ENCODE data around the gene ACVR1.
A peak's percentile ranks its signal among the peaks of the same experiment; 100 is the strongest.
"Not testable (repeated sequence)": the region's sequence is repeated elsewhere in the genome, so short reads cannot be mapped to it uniquely, and the experiment has no call there.

ACVR1 gene

GRCh38 chr2:157789256-157789655 is 86.9 kb downstream of the ACVR1 start:
- no peak for DNase-seq (ENCODE audit: low spot score)

GRCh38 chr2:157788201-157788600 is 87.9 kb downstream of the ACVR1 start:
- no peak for DNase-seq (ENCODE audit: low spot score)

GRCh38 chr2:157787364-157787938 is 88.7 kb downstream of the ACVR1 start:
- DNase-seq (ENCODE audit: low spot score) = no peak

- DNase-seq (ENCODE audit: low spot score) = no peak
Measured at GRCh38 chr2:157786663-157787363, 89.3 kb downstream of the ACVR1 start.

- DNase-seq (ENCODE audit: low spot score) = no peak
Measured at GRCh38 chr2:157785866-157786662, 90.1 kb downstream of the ACVR1 start.

GRCh38 chr2:157785200-157785599 is 90.9 kb downstream of the ACVR1 start:
- no peak for DNase-seq (ENCODE audit: low spot score)

GRCh38 chr2:157784823-157785175 is 91.3 kb downstream of the ACVR1 start:
- no peak for DNase-seq (ENCODE audit: low spot score)

GRCh38 chr2:157784169-157784822 is 91.8 kb downstream of the ACVR1 start:
- peak; percentile 12 for DNase-seq (ENCODE audit: low spot score)

- no peak for DNase-seq (ENCODE audit: low spot score)
Measured at GRCh38 chr2:157783245-157783644, 92.9 kb downstream of the ACVR1 start.

GRCh38 chr2:157782057-157782845 is 93.9 kb downstream of the ACVR1 start:
- DNase-seq (ENCODE audit: low spot score) = no peak

GRCh38 chr2:157780211-157780610 is 95.9 kb downstream of the ACVR1 start:
- DNase-seq (ENCODE audit: low spot score) = no peak

- no peak for DNase-seq (ENCODE audit: low spot score)
Measured at GRCh38 chr2:157779794-157780193, 96.3 kb downstream of the ACVR1 start.

- peak; percentile 45 for DNase-seq (ENCODE audit: low spot score)
Measured at GRCh38 chr2:157777427-157777826, 98.7 kb downstream of the ACVR1 start.

GRCh38 chr2:157771234-157771633 is 104.9 kb downstream of the ACVR1 start:
- DNase-seq (ENCODE audit: low spot score) = no peak

- no peak for DNase-seq (ENCODE audit: low spot score)
Measured at GRCh38 chr2:157769856-157770255, 106.3 kb downstream of the ACVR1 start.

GRCh38 chr2:157764386-157764785 is 111.7 kb downstream of the ACVR1 start:
- DNase-seq (ENCODE audit: low spot score) = no peak

- no peak for DNase-seq (ENCODE audit: low spot score)
Measured at GRCh38 chr2:157761520-157761919, 114.6 kb downstream of the ACVR1 start.

- no peak for DNase-seq (ENCODE audit: low spot score)
Measured at GRCh38 chr2:157760949-157761348, 115.2 kb downstream of the ACVR1 start.

- DNase-seq (ENCODE audit: low spot score) = no peak
Measured at GRCh38 chr2:157759855-157760254, 116.3 kb downstream of the ACVR1 start.

- no peak for DNase-seq (ENCODE audit: low spot score)
Measured at GRCh38 chr2:157758586-157758985, 117.5 kb downstream of the ACVR1 start.

GRCh38 chr2:157757500-157757899 is 118.6 kb downstream of the ACVR1 start:
- no peak for DNase-seq (ENCODE audit: low spot score)

- not testable (repeated sequence) for DNase-seq (ENCODE audit: low spot score)
Measured at GRCh38 chr2:157756447-157756846, 119.7 kb downstream of the ACVR1 start.

All from CD4-positive, alpha-beta T cell treated with Interleukin-15 for 4 hours (primary cell).